ENCODE results near the gene TTC39A.

Gene TTC39A

GRCh38 chr1:51314974-51315373 lies 15.4 kb downstream of the TTC39A start:
- no peak for DNase-seq (ENCODE audit: low read depth)

DNA sequence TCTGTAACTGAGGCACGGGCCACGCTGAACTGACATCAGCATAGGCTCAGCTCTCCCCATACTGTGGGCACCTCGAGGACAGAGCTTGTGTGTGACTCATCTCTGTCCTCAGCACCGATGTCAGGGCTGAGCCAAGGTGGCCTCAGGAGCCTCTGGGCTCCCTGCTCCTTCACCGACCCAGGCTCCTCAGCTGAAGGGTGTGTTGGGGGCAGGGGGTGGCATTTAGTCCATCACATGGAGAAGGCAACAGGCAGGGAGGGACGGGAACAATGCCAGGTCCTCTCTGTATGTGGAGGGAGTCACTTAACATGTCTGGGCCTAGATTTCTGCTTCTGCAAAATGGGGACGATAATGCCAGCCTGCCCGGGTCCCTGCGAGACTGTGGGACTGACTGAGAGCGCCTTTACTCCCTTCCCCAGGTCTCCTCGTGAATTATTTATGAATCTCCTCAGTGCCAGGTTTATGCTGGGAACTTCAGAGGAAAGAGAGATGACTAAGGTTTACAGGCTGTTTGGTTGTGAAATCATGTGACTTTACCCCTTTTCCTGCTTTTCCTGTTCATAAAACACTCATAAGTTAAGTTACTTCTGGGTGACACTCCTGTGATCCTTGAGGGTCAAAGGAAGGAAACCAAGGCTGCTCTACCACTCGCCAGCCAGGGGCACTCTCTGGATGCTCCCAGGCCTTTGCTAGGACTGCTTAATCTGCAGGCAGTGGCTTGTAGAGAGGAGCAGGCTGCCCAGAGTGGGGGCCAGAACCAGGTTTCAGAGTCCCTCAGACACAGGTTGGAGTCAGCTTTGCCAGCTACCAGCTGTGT lies 16.2 kb downstream of the TTC39A start:
- no peak for DNase-seq (ENCODE audit: low read depth)

GRCh38 chr1:51313268-51313852 lies 17.0 kb downstream of the TTC39A start:
- DNase-seq (ENCODE audit: low read depth) = no peak

- DNase-seq (ENCODE audit: low read depth) = no peak
These were observed 17.6 kb downstream of the TTC39A start for GRCh38 chr1:51312718-51313117.

GRCh38 chr1:51311826-51312225 lies 18.5 kb downstream of the TTC39A start:
- no peak for DNase-seq (ENCODE audit: low read depth)

DNA sequence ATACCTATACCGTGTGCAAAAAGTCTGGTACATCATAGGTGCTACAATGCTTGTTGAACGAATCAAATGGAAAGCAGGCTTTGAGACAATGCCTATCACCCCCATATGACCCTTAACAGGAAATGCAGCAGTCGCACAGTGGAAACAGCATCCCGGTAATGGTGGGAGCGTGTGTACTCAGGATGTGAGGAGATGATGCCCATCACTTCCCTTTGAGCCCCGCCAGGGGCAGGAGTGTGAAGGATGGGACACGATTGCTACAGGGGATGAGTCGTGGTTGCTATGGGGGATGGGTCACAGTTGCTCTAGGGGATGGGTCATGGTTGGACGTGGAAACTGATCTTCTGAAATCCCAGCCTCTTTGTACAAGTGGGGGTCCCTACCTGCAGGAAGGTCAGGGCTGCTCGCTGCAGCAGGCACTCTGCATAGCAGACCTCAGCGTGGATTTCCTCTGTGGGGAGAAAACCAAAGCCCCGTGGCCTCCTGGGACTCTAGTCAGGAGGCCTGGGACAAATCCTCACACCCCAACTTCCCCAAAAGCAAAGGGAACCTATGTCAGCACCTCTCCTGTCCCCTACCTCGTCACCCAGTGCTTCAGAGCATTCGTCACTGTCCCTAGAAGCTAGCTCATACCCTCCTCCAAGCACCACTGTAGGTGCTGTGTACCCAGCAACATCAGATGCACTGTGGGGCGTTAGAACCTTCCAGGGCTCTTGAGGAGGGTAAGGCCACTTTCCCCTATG lies 19.3 kb downstream of the TTC39A start:
- DNase-seq (ENCODE audit: low read depth) = no peak

DNA sequence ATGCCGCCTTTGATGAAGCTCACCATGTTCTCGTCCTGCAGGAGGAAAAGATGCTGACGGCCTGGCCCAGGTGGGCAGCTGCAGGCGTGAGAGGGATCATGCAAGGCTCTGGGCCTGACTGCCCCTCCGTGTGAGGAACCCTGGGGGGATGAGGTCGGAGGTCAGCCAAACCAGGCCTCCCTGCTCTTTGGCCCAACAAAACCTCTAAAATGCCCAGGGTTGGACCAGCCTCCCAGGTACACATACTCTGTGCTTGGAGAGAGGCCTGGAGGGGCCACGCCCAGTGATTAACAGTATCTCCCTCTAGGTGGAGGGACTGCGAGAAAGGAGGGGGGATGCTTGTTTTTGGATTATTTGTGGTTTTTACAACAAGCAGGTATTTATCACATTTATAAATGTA lies 21.1 kb downstream of the TTC39A start:
- no peak for DNase-seq (ENCODE audit: low read depth)

DNA sequence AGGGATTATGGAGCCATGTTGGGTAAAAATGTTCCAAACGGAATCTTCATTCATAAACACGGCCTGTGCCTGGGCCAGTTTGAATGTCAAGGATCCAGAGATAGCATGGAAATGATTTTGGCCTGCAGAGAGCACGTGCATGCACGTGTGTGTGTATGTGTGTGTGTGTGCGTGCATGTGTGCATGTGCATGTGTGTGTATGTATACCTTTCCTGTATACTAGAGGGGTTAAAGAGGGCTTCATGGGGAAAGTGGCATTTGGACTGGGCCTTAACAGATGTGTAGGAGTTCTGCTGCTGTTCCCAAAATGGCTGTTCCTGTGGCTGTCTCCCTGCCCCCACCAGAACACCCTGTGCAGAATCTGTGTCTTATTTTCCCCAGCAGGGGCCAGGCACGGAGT lies 21.7 kb downstream of the TTC39A start:
- DNase-seq (ENCODE audit: low read depth) = no peak

GRCh38 chr1:51306950-51307349 lies 23.4 kb downstream of the TTC39A start:
- DNase-seq (ENCODE audit: low read depth) = no peak

GRCh38 chr1:51305371-51305823 lies 25.0 kb downstream of the TTC39A start:
- no peak for DNase-seq (ENCODE audit: low read depth)

GRCh38 chr1:51304360-51304759 lies 26.0 kb downstream of the TTC39A start:
- no peak for DNase-seq (ENCODE audit: low read depth)

GRCh38 chr1:51303751-51304251 lies 26.6 kb downstream of the TTC39A start:
- no peak for DNase-seq (ENCODE audit: low read depth)

DNA sequence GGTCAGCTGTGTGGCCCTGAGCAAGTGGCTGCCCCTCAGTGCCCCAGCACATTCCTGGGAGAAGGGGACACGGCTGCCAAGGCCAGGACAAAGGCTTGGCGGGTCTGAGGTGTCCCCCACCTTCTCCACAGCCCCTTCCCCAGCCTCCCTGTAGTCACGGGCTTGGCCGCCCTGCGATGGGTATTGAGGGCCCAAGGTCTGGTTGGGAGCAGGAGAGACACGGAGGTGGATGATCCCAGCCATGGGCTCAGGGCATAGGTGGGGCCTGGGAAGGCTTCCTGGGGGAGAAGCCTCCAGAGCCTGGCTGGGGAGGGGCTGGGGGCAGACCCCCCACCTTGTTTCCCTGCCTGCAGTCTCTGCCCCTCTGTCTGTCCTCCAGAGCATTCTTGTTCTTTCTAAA lies 27.0 kb downstream of the TTC39A start:
- no peak for DNase-seq (ENCODE audit: low read depth)

- no peak for DNase-seq (ENCODE audit: low read depth)
These were observed 27.6 kb downstream of the TTC39A start for GRCh38 chr1:51302746-51303145.

DNA sequence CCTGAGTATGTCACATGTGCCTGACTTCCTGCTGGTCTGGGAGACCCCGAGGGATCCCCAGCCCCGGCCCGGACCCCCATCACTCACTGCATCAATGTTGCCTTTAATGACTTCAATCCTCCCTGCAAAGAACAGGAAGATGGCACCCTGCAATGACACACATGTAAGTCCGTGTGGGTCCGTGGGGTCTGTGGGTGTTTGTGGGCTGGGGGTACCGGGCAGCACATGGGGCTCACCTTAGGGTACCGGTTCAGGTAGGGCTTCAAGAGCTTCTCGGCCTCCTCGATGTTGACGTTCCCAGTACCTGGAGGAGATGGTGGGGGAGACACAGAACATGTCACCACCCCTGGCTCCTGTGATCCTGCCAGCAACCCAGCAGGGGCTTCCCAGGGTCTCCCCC lies 28.1 kb downstream of the TTC39A start:
- no peak for DNase-seq (ENCODE audit: low read depth)

- no peak for DNase-seq (ENCODE audit: low read depth)
These were observed 28.6 kb downstream of the TTC39A start for GRCh38 chr1:51301844-51302162.

DNA sequence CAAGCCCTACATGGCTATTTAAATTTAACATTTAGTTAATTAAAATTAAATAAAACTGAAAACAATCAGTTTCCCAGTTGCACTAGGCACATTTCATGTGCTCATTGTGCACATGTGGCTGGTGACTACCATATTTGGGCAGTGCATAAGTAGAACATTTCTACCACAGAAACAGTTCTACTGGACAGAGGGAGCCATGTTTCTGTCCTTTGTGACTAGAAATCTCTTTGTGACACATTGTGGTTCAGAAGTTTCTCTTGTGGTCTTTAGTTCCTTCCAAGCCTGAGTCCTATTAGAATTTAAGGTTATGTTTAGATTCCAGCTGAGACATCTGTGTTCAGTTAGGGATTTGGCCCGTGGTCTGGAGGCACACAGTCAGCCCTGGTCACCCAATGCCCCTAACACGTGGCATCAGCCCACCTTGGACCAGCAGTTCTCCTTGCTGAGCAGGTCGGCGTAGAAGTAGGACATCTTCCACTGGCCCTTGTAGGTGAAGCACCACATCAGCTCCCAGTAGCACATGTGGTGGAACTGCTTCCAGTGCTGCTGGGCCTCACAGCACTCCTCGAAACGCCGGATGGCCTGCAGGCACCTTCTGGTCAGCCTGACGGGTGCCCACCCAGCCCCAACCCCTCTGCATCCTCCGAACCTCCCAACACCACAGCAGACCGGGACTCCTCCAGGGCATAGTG lies 29.1 kb downstream of the TTC39A start:
- no peak for DNase-seq (ENCODE audit: low read depth)

DNA sequence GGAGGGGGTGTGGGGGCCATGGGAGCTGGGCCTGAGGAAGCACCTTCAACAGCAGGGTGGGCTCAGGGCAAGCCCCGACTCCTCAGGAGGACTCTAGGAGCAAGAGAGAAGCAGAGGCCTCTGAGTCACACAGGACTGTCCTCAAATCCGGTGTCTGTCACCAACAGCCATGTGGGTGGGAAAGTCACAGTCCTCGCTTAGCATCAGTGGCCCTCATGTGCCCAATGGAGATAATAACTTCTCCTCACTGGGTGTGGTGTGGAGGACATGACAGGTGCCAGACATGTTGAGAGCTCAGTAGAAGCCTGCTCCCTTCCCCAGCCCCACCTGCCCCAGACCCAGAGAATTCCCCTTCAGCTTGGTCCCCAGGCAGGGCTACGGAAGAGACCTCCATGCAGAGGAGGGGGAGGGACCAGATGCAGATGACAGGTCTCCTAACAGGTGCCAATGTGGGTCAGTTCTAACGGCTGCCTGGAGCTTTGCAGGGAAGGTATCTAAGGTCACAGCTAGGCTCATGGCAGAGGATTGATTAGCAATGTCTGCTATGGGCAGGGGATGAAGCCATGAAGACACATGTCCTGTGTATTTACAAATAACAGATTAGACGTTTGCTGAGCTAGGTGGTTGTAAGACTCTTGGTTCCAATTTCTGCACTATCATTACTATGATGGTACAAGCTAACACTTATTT lies 30.2 kb downstream of the TTC39A start:
- DNase-seq (ENCODE audit: low read depth) = no peak

- DNase-seq (ENCODE audit: low read depth) = no peak
These were observed 31.0 kb downstream of the TTC39A start for GRCh38 chr1:51299185-51299885.

GRCh38 chr1:51298322-51298705 lies 32.0 kb downstream of the TTC39A start:
- no peak for DNase-seq (ENCODE audit: low read depth)

Measured in CMK (cell line).